ENCODE results near the gene ESR2. TPM values are rescaled to one million over a fixed set of nuclear protein-coding genes. Genes with fewer than 3 reads are reported as not detected.
A peak's percentile ranks its signal among the peaks of the same experiment; 100 is the strongest.

Gene ESR2
- polyA plus RNA-seq, 4 donors = 0.19 to 0.58 TPM; not detected in 2

DNA sequence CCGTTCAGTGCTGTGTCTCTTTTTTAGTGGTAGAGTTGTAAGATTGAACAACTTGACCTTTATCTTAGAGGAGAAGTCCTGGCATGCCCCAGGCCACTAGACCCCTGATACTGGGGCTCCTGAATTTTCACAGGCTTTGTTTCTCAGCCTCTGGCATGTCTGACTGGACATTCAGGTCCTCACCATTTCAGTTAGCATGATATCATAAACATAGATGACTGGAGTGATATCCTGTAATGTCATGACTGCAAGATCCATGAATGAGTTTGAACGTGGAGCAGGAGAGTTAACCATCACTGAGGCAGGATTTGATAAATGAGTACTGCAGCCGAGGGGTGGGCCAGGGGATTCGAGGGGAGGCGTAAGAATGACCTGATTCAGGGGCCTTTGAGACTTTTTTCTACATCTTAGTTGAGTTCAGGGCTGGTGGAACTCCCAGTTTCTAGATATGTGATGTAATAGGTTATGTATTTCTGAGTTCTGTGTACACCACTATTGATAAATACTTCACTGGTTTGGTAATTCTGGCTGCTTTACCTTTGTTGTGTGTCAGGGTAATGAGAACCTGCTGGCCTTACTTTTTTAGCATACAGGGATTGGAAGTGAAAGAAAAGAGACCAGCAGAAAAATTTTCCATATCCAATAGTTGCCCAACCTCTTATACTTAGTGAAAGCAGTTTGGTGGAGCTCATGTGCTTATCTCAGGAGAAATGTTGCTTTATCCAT, 224.4 kb downstream of the ESR2 start:
- 78 to 90% (median 84%) methylated on average over 5 of the region's 5 CpGs for WGBS, 3 donors
- FAIRE-seq = no peak
- no peak overlapping the region for H3K27ac ChIP-seq (ENCODE audit: low read depth in 1 of 3, low read length in 2 of 3)
- no peaks in the 10 kb centered on the region for H3K27me3 ChIP-seq (ENCODE audit: control insufficient read depth in 3 of 3, insufficient read depth in 3 of 3, low read length in 3 of 3)
- H3K4me1 ChIP-seq (ENCODE audit: control insufficient read depth in 3 of 3, insufficient read depth in 2 of 3, low read depth in 1 of 3, low read length in 2 of 3) = no peaks in the 10 kb centered on the region
- no peak for DNase-seq
- H3K36me3 ChIP-seq (ENCODE audit: control insufficient read depth in 3 of 3, insufficient read depth in 2 of 3, low read depth in 1 of 3, low read length in 3 of 3) = peaks cover 5 to 37% (median 10%) of the 10 kb centered on the region in 3 donors
- no peak overlapping the region for H3K4me3 ChIP-seq (ENCODE audit: low read depth in 1 of 3, low read length in 3 of 3)
- no peaks in the 10 kb centered on the region for H3K9me3 ChIP-seq (ENCODE audit: control insufficient read depth in 2 of 2, insufficient read depth in 1 of 2, low read depth in 1 of 2, low read length in 1 of 2)

DNA sequence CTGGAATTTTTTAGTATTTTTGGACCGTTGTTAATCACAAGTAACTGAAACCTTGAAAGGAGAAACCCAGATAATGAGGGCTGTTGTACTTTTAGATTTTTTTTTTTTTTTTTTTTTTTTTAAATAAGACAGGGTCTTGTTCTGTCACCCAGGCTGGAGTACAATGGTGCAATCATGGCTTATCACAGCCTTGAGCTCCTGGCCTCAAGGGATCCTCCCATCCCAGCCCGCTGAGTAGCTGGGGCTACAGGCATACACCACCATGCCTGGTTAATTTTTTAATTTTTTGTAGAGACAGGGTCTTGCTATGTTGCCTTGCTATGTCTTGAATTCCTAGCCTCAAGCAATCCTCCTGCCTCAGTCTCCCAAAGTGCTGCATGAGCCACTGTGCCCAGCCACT, 229.7 kb downstream of the ESR2 start:
- WGBS, 3 donors = 91 to 97% (median 93%) methylated on average over 2 of the region's 2 CpGs
- Histone ChIP-seq H3K4me3 (ENCODE audit: low read depth in 1 of 3, low read length in 3 of 3) (no peak overlapping the region), H3K27ac (ENCODE audit: low read depth in 1 of 3, low read length in 2 of 3) (no peak overlapping the region), H3K27me3 (ENCODE audit: control insufficient read depth in 3 of 3, insufficient read depth in 3 of 3, low read length in 3 of 3) (no peaks in the 10 kb centered on the region), H3K9me3 (ENCODE audit: control insufficient read depth in 2 of 2, insufficient read depth in 1 of 2, low read depth in 1 of 2, low read length in 1 of 2) (no peaks in the 10 kb centered on the region), H3K36me3 (ENCODE audit: control insufficient read depth in 3 of 3, insufficient read depth in 2 of 3, low read depth in 1 of 3, low read length in 3 of 3) (peaks cover 3 to 29% (median 4%) of the 10 kb centered on the region in 3 donors), H3K4me1 (ENCODE audit: control insufficient read depth in 3 of 3, insufficient read depth in 2 of 3, low read depth in 1 of 3, low read length in 2 of 3) (no peaks in the 10 kb centered on the region)
- DNase-seq = no peak
- FAIRE-seq = no peak

DNA sequence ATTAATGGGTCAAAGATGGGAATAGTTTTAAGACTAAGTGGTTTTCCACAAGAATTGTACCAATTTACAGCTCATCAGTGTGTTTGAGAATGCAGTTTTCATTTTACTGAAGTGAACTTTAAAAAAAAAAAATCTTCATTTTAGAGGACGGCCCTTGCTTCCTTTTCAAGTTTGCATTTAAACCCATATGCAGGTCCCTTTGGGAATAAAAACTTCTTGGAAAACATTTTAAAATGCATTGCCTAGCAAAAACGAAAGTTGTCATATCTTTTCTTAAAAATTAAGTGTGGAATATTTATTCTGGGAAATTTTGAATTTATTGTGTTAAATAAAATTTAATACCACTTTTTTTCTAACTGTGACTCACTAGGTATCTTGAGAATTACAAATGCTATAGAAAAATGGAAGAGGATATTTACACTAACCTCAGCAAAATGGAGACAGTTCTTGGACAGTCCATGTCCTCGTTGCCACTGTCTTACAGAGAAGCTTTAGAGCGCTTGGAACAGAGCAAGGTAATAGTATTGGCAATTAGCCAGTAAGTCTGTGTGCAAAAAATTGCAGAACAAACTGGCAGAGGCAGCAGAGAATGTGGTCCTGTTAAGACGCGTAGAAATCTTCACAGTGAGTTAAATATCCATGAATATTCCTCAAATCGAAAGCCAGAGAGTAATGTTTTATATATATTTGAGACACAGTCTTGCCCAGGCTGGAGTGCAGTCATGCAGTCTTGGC, 231.6 kb downstream of the ESR2 start:
- H3K4me3 ChIP-seq (ENCODE audit: low read depth in 1 of 3, low read length in 3 of 3) = no peak overlapping the region

DNA sequence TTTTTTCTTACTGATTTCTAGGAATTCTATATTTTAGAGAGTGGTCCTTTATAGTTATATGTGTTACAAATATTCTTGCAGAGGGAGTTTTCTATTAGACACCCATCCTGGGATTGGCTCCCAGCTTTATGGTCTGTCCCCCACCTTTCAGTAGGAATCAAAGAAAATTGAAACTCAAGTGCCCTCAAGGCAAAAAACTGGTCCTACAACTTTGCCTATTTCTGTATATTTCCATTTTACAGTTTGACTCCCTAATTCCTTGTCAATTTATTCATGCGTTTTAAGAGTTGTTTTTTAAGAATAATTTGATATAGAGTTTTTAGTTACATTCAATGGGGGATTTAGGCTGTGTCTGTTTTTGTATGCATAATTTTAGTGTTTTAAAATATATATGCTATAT, 232.5 kb downstream of the ESR2 start:
- WGBS, 3 donors = 98 to 100% (median 99%) methylated on average over 1 of the region's 1 CpG
- no peak for FAIRE-seq

More for the DNA sequence above, 231.6 kb downstream of the ESR2 start:
- H3K36me3 ChIP-seq (ENCODE audit: control insufficient read depth in 3 of 3, insufficient read depth in 2 of 3, low read depth in 1 of 3, low read length in 3 of 3) = peaks cover 2 to 30% (median 3%) of the 10 kb centered on the region in 3 donors
- DNase-seq = no peak
- no peaks in the 10 kb centered on the region for H3K9me3 ChIP-seq (ENCODE audit: control insufficient read depth in 2 of 2, insufficient read depth in 1 of 2, low read depth in 1 of 2, low read length in 1 of 2)
- no peaks in the 10 kb centered on the region for H3K27me3 ChIP-seq (ENCODE audit: control insufficient read depth in 3 of 3, insufficient read depth in 3 of 3, low read length in 3 of 3)
- no peaks in the 10 kb centered on the region for H3K4me1 ChIP-seq (ENCODE audit: control insufficient read depth in 3 of 3, insufficient read depth in 2 of 3, low read depth in 1 of 3, low read length in 2 of 3)
- no peak overlapping the region for H3K27ac ChIP-seq (ENCODE audit: low read depth in 1 of 3, low read length in 2 of 3)
- WGBS, 3 donors = 89 to 95% (median 90%) methylated on average over 7 of the region's 7 CpGs
- no peak for FAIRE-seq

DNA sequence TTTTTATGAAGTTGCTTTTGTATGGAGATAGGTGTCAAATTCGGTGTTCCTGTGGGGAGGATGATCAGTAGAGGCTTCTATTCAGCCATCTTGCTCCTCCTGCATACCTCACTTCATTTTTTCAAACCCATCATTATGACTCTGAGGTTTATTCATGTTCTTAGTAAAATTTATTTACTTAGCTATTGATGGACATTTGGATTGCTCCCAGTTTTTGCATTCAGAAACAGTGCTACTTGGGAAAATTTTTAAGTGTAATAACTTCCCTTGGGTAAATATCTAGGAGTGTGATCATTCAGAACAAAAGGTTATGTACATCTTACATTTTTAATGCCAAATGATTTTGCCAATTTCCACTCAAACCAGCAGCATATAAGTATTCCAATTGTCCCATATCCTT, 233.1 kb downstream of the ESR2 start:
- DNase-seq (no peak), FAIRE-seq (no peak)
- 76 to 86% (median 85%) methylated on average over 1 of the region's 1 CpG for WGBS, 3 donors
- Histone ChIP-seq H3K27ac (ENCODE audit: low read depth in 1 of 3, low read length in 2 of 3) (no peak overlapping the region), H3K4me3 (ENCODE audit: low read depth in 1 of 3, low read length in 3 of 3) (no peak overlapping the region), H3K36me3 (ENCODE audit: control insufficient read depth in 3 of 3, insufficient read depth in 2 of 3, low read depth in 1 of 3, low read length in 3 of 3) (peaks cover under 1 to 24% (median 2%) of the 10 kb centered on the region in 3 donors), H3K27me3 (ENCODE audit: control insufficient read depth in 3 of 3, insufficient read depth in 3 of 3, low read length in 3 of 3) (no peaks in the 10 kb centered on the region), H3K4me1 (ENCODE audit: control insufficient read depth in 3 of 3, insufficient read depth in 2 of 3, low read depth in 1 of 3, low read length in 2 of 3) (no peaks in the 10 kb centered on the region), H3K9me3 (ENCODE audit: control insufficient read depth in 2 of 2, insufficient read depth in 1 of 2, low read depth in 1 of 2, low read length in 1 of 2) (no peaks in the 10 kb centered on the region)

More for the DNA sequence above, 232.5 kb downstream of the ESR2 start:
- Histone ChIP-seq H3K9me3 (ENCODE audit: control insufficient read depth in 2 of 2, insufficient read depth in 1 of 2, low read depth in 1 of 2, low read length in 1 of 2) (no peaks in the 10 kb centered on the region), H3K27ac (ENCODE audit: low read depth in 1 of 3, low read length in 2 of 3) (no peak overlapping the region), H3K4me1 (ENCODE audit: control insufficient read depth in 3 of 3, insufficient read depth in 2 of 3, low read depth in 1 of 3, low read length in 2 of 3) (no peaks in the 10 kb centered on the region), H3K27me3 (ENCODE audit: control insufficient read depth in 3 of 3, insufficient read depth in 3 of 3, low read length in 3 of 3) (no peaks in the 10 kb centered on the region), H3K4me3 (ENCODE audit: low read depth in 1 of 3, low read length in 3 of 3) (no peak overlapping the region), H3K36me3 (ENCODE audit: control insufficient read depth in 3 of 3, insufficient read depth in 2 of 3, low read depth in 1 of 3, low read length in 3 of 3) (peaks cover 2 to 29% (median 3%) of the 10 kb centered on the region in 3 donors)
- no peak for DNase-seq

DNA sequence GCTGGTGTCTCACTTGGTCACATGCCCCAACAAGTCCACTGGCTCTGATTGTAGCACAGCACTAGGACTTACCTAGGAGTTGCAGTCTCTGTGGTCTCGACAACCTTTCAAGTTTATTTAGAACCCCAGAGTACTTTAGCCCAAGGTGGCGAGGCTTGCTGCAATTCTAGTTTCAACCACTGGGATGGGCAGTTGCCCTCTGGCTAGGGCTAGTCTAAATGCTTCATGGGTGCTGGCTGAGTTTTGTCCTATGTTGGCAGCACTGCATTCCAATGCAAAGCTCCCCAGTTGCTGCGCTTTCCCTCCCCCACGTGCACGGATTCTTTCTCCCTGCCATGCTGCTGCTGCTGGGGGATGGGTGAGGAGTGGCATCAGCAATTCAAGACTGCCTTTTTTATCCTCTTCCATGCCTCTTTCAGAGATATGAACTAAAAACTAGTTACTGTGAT, 233.5 kb downstream of the ESR2 start:
- no peak for FAIRE-seq
- no peaks in the 10 kb centered on the region for H3K27me3 ChIP-seq (ENCODE audit: control insufficient read depth in 3 of 3, insufficient read depth in 3 of 3, low read length in 3 of 3)
- no peak overlapping the region for H3K4me3 ChIP-seq (ENCODE audit: low read depth in 1 of 3, low read length in 3 of 3)
- H3K27ac ChIP-seq (ENCODE audit: low read depth in 1 of 3, low read length in 2 of 3) = no peak overlapping the region
- peaks cover 0 to 25% (median 5%) of the 10 kb centered on the region in 3 donors for H3K36me3 ChIP-seq (ENCODE audit: control insufficient read depth in 3 of 3, insufficient read depth in 2 of 3, low read depth in 1 of 3, low read length in 3 of 3)
- H3K4me1 ChIP-seq (ENCODE audit: control insufficient read depth in 3 of 3, insufficient read depth in 2 of 3, low read depth in 1 of 3, low read length in 2 of 3) = no peaks in the 10 kb centered on the region
- no peaks in the 10 kb centered on the region for H3K9me3 ChIP-seq (ENCODE audit: control insufficient read depth in 2 of 2, insufficient read depth in 1 of 2, low read depth in 1 of 2, low read length in 1 of 2)
- WGBS, 3 donors = 88 to 91% (median 89%) methylated on average over 5 of the region's 5 CpGs
- DNase-seq = peak; percentile 14 to 45

DNA sequence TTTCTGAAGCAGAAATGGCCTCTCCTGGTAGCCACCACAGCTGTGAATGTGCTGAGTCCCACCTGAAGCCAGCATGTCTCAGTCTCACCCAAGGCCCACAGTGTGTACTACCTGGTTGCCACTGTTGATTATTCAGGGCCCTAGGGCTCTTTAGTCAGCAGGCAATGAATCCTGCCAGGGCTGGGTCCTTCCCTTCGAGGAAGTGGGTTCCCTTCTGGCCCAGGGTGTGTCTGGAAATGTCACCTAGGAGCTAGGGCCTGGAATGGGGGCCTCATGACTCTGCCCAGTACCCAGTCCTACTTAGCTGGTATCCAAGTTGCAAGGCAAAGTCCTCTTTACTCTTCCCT, 234.0 kb downstream of the ESR2 start:
- peak in 1 of 2 donors; percentile 11 for DNase-seq
- Histone ChIP-seq H3K4me3 (ENCODE audit: low read depth in 1 of 3, low read length in 3 of 3) (no peak overlapping the region), H3K27me3 (ENCODE audit: control insufficient read depth in 3 of 3, insufficient read depth in 3 of 3, low read length in 3 of 3) (no peaks in the 10 kb centered on the region), H3K4me1 (ENCODE audit: control insufficient read depth in 3 of 3, insufficient read depth in 2 of 3, low read depth in 1 of 3, low read length in 2 of 3) (no peaks in the 10 kb centered on the region), H3K27ac (ENCODE audit: low read depth in 1 of 3, low read length in 2 of 3) (no peak overlapping the region), H3K9me3 (ENCODE audit: control insufficient read depth in 2 of 2, insufficient read depth in 1 of 2, low read depth in 1 of 2, low read length in 1 of 2) (no peaks in the 10 kb centered on the region), H3K36me3 (ENCODE audit: control insufficient read depth in 3 of 3, insufficient read depth in 2 of 3, low read depth in 1 of 3, low read length in 3 of 3) (peaks cover 0 to 25% (median 5%) of the 10 kb centered on the region in 3 donors)
- no peak for FAIRE-seq
- 38 to 60% (median 47%) methylated on average over 1 of the region's 1 CpG for WGBS, 3 donors

DNA sequence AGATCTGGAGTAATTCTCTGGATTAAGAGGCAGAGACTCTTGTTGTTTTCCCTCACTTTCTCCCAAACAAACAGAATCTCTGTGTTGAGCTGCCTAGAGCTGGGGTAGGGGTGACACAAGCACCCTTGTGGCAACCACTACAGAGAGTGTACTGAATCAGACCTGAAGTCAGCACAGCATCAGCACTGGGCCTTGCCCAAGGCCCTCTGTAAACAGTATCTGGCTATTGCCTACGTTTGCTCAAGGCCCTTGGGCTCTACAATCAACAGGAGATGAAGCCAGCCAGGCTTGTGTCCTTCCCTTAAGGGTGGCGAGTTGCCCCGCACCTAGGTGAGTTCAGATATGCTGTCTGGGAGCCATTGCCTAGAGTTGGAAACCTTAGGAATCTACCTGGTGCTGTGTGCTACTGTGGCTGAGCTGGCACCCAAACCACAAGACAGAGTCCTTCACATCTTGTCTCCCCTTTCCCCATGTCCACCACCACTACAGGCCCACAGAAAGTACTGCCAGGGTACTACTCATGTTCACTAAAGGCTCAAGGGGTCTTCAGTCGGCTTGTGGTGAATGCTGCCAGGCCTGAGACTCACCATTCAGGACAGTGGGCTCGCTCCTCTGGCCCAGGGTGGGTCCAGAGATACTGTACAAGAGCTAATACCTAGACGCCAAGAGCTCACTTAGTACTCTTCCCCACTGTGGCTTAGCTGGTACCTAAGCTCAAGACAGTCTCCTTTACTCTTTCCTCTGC, 234.5 kb downstream of the ESR2 start:
- Histone ChIP-seq H3K27me3 (ENCODE audit: control insufficient read depth in 3 of 3, insufficient read depth in 3 of 3, low read length in 3 of 3) (no peaks in the 10 kb centered on the region), H3K9me3 (ENCODE audit: control insufficient read depth in 2 of 2, insufficient read depth in 1 of 2, low read depth in 1 of 2, low read length in 1 of 2) (no peaks in the 10 kb centered on the region), H3K4me1 (ENCODE audit: control insufficient read depth in 3 of 3, insufficient read depth in 2 of 3, low read depth in 1 of 3, low read length in 2 of 3) (no peaks in the 10 kb centered on the region), H3K36me3 (ENCODE audit: control insufficient read depth in 3 of 3, insufficient read depth in 2 of 3, low read depth in 1 of 3, low read length in 3 of 3) (peaks cover 0 to 22% (median 5%) of the 10 kb centered on the region in 3 donors), H3K4me3 (ENCODE audit: low read depth in 1 of 3, low read length in 3 of 3) (no peak overlapping the region), H3K27ac (ENCODE audit: low read depth in 1 of 3, low read length in 2 of 3) (no peak overlapping the region)
- 91 to 95% (median 94%) methylated on average over 6 of the region's 6 CpGs for WGBS, 3 donors
- FAIRE-seq (no peak), DNase-seq (no peak)

Data from small intestine (tissue), 7 donors.